Psoas muscle (tissue), 8 donors: ENCODE results near the gene TTF1. TPM values are rescaled to one million over a fixed set of nuclear protein-coding genes. Genes with fewer than 3 reads are reported as not detected.
A peak's percentile ranks its signal among the peaks of the same experiment; 100 is the strongest.
"Not testable (repeated sequence)": the region's sequence is repeated elsewhere in the genome, so short reads cannot be mapped to it uniquely, and the experiment has no call there.

Experiments
- ATAC-seq, 4 donors: fragments of 200-7000 bp; cut with Tn5 transposase; one replicate each; pipeline ENCODE4 v1.9.1; 2020; ENCODE audit warnings: moderate library complexity in 3 of 4, mild to moderate bottlenecking in 2 of 4
- DNase-seq, 2 donors: peaks; one replicate each; pipeline ENCODE4 v3.0.0-alpha.2; 2020
- H3K27ac ChIP-seq: fragments of 200-600 bp; one replicate; pipeline ENCODE4 v1.8.0; 2022
- H3K27me3 ChIP-seq, 3 donors: fragments of 200-600 bp in 1 of 3; one replicate each; pipeline versions ENCODE4 v1.6.1 to v1.8.0; 2013 to 2022; ENCODE audit warnings: low read length in 2 of 3, mild to moderate bottlenecking in 2 of 3, moderate library complexity in 1 of 3; ENCODE audit not compliant: insufficient read depth in 3 of 3
- H3K36me3 ChIP-seq, 2 donors: fragments of 200-600 bp in 1 of 2; one replicate each; pipeline versions ENCODE4 v1.6.1 to v1.8.0; 2013 to 2022; ENCODE audit warnings: low read depth in 1 of 2, mild to moderate bottlenecking in 1 of 2, moderate library complexity in 1 of 2; ENCODE audit not compliant: insufficient read depth in 1 of 2
- H3K4me1 ChIP-seq: fragments of 200-600 bp; one replicate; pipeline ENCODE4 v1.8.0; 2022
- H3K4me3 ChIP-seq: fragments of 200-600 bp; one replicate; pipeline ENCODE4 v1.8.0; 2022; ENCODE audit warnings: mild to moderate bottlenecking
- H3K9me3 ChIP-seq: fragments of 200-600 bp; one replicate; pipeline ENCODE4 v1.8.0; 2022
- WGBS, 3 donors: extraction: QIAGEN DNeasy Blood & Tissue Kit; methylation state at CpG; one replicate each; pipeline versions ENCODE4 v1.1.6 to v1.1.7; 2013; 5-methylcytosine and 5-hydroxymethylcytosine counted together
- intact Hi-C, 2 donors: fragments of 100-400 bp; cut with DNase I; formaldehyde crosslinking; loops; one replicate each; pipeline versions ENCODE4 v1.11.0 to v1.14.2; 2022
- polyA plus RNA-seq, 3 donors: library from polyadenylated mRNA; stranded (reverse); fragments of 200-250 nt; gene quantifications; one replicate each; pipeline ENCODE4 v1.2.3, GENCODE V29; 2013
- total RNA-seq, 4 donors: library from RNA; stranded (reverse); fragmentation: NEBNext Ultra II Directional in 2 of 4; extraction: Animal tissue kit (Norgen Biotek cat#: 25700) in 2 of 4; gene quantifications; one replicate each; pipeline versions ENCODE4 v1.2.1 to v1.2.4, GENCODE V29; 2021 to 2023
- TF ChIP-seq, protein P1 (sequence below): fragments of 200-600 bp; IDR thresholded peaks from one replicate; pipeline ENCODE4 v1.8.0; 2022; ENCODE audit warnings: antibody characterized with exemption
- donor health status: healthy with polysubstance abuse.
- donor health status: DM: no; HTN: no; CAD: no; lungs with moderate emphysema.
- donor health status: Bipolar disorder and iron deficiency.
- donor health status: healthy.
- donor health status: DM: yes; HTN: yes; CAD: no.
- donor health status: DM: no; HTN: no; CAD: no.
- donor health status: DM: no; HTN: no; CAD: no.
- donor health status: DM: yes; HTN: yes; CAD: no.

The TTF1 gene
- total and polyA plus RNA-seq, 7 donors = 11.1 to 33.8 (median 15.3) TPM

DNA sequence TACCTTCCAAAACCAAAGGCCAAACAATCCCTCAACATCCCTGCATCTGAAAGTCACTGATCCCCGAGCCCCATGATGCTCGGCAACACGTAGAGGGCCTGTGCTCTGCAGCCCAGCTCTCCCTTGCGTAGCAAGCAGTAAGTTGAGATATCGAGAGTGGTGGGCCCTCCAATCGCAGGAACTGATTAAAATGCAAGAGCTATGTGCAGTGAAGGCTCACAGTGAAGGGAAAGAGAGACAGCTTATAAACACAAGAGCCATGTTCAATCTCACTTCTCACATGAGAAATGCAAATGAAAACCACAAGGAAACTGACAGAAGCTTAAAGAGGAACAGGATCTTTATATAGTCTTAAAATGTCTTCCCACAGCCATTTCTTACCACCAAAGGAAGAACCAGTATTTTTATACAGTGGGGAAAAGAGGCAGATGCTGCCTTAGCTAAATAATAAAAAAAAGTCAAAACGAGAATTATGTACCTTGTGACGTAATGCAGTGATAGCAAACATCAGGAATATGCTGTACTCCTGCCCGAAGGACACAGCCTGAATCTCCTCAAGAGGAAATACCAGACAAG, 24.6 kb downstream of the TTF1 start:
- DNase-seq (no peak), ATAC-seq (no peak)
- no peak overlapping the region for H3K27ac ChIP-seq
- no peak overlapping the region for H3K4me3 ChIP-seq
- WGBS, 3 donors = 88 to 92% (median 91%) methylated on average over 9 of the region's 9 CpGs
- TF ChIP-seq, protein P1, sequence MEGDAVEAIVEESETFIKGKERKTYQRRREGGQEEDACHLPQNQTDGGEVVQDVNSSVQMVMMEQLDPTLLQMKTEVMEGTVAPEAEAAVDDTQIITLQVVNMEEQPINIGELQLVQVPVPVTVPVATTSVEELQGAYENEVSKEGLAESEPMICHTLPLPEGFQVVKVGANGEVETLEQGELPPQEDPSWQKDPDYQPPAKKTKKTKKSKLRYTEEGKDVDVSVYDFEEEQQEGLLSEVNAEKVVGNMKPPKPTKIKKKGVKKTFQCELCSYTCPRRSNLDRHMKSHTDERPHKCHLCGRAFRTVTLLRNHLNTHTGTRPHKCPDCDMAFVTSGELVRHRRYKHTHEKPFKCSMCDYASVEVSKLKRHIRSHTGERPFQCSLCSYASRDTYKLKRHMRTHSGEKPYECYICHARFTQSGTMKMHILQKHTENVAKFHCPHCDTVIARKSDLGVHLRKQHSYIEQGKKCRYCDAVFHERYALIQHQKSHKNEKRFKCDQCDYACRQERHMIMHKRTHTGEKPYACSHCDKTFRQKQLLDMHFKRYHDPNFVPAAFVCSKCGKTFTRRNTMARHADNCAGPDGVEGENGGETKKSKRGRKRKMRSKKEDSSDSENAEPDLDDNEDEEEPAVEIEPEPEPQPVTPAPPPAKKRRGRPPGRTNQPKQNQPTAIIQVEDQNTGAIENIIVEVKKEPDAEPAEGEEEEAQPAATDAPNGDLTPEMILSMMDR = no peak
- no peaks in the 10 kb centered on the region for H3K4me1 ChIP-seq
- H3K27me3 ChIP-seq = no peaks in the 10 kb centered on the region
- intact Hi-C loops = no loop called here
- H3K9me3 ChIP-seq = no peaks in the 10 kb centered on the region
- peaks cover 4 to 72% of the 10 kb centered on the region in 2 donors for H3K36me3 ChIP-seq

DNA sequence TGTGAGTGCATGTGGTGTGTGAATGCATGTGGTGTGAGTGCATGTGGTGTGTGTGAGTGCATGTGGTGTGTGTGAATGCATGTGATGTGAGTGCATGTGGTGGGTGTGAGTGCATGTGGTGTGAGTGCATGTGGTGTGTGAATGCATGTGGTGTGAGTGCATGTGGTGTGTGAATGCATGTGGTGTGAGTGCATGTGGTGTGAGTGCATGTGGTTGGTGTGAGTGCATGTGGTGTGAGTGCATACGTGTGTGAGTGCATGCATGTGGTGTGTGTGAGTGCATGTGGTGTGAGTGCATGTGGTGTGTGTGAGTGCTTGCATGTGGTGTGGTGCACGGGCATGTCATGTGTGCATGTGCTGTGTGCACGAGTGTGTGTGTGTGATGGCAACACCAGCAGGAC, 28.2 kb downstream of the TTF1 start:
- H3K27ac ChIP-seq, DNase-seq, H3K27me3 ChIP-seq, H3K9me3 ChIP-seq, H3K4me3 ChIP-seq, ATAC-seq, intact Hi-C loops, H3K4me1 ChIP-seq: not testable (repeated sequence)
- 94 to 96% (median 95%) methylated on average over 3 of the region's 3 CpGs for WGBS, 3 donors
- H3K36me3 ChIP-seq = peaks cover 5 to 58% of the 10 kb centered on the region in 2 donors

DNA sequence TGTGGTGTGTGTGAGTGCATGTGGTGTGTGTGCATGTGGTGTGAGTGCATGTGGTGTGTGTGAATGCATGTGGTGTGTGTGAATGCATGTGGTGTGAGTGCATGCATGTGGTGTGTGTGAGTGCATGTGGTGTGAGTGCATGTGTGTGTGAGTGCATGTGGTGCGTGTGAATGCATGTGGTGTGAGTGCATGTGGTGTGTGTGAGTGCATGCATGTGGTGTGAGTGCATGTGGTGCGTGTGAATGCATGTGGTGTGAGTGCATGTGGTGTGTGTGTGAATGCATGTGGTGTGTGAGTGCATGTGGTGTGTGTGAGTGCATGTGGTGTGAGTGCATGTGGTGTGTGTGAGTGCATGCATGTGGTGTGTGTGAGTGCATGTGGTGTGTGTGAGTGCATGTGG, 28.9 kb downstream of the TTF1 start:
- H3K36me3 ChIP-seq = peaks cover 3 to 57% of the 10 kb centered on the region in 2 donors
- DNase-seq, H3K4me3 ChIP-seq, ATAC-seq, intact Hi-C loops, H3K4me1 ChIP-seq, H3K27me3 ChIP-seq, H3K27ac ChIP-seq, H3K9me3 ChIP-seq: not testable (repeated sequence)
- WGBS, 3 donors = 97 to 100% (median 100%) methylated on average over 2 of the region's 2 CpGs

DNA sequence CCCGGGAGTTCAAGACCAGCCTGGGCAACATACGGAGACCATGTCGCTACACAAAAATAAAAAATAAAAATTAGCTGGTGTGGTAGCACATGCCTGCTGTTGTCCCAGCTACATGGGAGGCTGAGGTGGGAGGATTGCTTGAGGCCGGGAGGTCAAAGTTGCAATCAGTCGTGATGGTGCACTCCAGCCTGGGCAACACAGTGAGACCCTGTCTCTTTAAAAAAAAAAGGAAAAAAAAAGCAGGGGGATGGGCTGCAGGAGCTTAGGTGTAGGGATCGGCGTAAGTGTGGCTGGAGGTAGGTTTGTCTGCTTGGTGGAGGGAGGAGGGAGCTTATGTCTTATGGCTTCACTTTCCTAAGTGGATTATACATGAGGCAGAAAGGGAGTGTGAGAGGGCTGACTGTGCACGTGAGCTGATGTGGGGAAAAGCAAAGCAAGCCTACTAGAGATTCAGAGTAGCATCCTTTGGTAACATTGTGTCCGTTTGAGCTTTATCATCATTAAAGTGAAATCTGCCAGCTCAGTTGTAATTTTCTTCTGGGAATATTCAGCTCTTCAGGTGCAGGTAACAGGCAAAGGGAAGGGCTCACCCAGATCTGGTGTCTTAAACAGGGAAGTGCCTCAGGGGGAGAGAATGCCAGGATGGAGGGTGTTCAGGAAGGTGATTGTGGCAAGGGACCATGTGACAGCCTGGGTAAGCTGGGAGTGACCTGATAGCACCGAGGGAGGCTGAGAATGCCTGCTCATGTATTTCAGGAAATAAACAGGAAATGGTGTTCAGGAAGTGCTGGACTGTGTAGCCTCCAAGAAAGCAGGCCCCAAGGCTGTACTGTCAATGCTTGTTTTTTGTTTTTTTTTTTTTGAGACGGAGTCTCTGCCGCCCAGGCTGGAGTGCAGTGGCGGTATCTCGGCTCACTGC, 34.2 kb downstream of the TTF1 start:
- Histone ChIP-seq H3K36me3 (peaks cover 3 to 22% of the 10 kb centered on the region in 2 donors), H3K9me3 (no peaks in the 10 kb centered on the region), H3K27ac (peak overlapping the region; percentile 55), H3K4me1 (no peaks in the 10 kb centered on the region), H3K27me3 (no peaks in the 10 kb centered on the region), H3K4me3 (no peak overlapping the region)
- WGBS, 3 donors = 68 to 71% (median 69%) methylated on average over 14 of the region's 14 CpGs
- intact Hi-C loops = no loop called here
- TF ChIP-seq, protein P1 = no peak
- ATAC-seq (peak; percentile 32 to 75 (median 72)), DNase-seq (peak; percentile 21 to 61)

DNA sequence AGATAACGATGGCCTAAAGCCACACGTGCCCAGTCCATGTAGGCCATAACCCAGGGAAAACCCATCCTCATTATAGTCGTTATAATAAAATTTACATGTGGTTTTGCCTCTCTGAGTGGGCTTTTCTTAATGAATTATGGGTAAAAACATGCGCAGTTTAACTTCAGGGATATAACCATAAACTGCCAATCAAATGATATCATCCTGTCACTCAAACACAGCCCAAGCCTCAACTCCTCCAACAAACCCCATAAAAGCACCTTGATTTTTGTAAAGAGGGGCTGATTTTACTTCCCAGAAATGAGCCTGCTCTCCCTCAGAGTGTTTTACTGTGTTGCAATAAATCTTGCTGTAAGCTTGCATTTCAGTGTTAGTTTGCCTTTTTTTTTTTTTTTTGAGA, 36.0 kb downstream of the TTF1 start:
- intact Hi-C loops = no loop called here
- no peaks in the 10 kb centered on the region for H3K27me3 ChIP-seq
- H3K4me1 ChIP-seq = no peaks in the 10 kb centered on the region
- peaks cover 0 to 8% of the 10 kb centered on the region in 2 donors for H3K36me3 ChIP-seq
- H3K9me3 ChIP-seq = no peaks in the 10 kb centered on the region
- H3K4me3 ChIP-seq = no peak overlapping the region
- no peak overlapping the region for H3K27ac ChIP-seq
- TF ChIP-seq, protein P1 = no peak
- ATAC-seq (no peak), DNase-seq (no peak)
- 81 to 94% (median 91%) methylated on average over 4 of the region's 4 CpGs for WGBS, 3 donors
